C1 segment of cervical spinal cord (tissue), 14 donors: ENCODE data around the gene ZNF248.
A peak's percentile ranks its signal among the peaks of the same experiment; 100 is the strongest.

Experiments
- DNase-seq, 14 donors: peaks; one replicate each; lab custom pipeline; 2025; lab: John Stamatoyannopoulos, UW

ZNF248 gene

DNA sequence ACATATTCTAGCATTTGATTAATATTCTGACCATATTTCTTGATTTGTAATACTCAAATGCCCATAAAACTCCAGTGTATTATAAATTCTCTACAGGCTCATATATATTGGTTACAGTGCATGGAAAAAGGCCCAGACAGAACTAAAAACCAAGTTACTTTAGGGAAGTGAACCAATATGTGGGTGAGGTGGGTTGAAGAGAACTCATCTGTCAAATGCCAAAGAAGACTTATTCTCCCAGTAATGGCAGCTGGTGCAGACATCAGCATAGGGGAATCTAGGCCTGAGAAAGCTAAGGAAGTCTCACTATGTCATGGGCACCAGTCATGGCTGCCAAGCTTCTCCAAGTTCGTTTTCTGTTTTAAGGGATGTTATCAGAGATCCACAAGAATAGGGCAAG lies 30.6 kb downstream of the ZNF248 start:
- no peak for DNase-seq

GRCh38 chr10:37821237-37821636 lies 36.2 kb downstream of the ZNF248 start:
- no peak for DNase-seq

DNA sequence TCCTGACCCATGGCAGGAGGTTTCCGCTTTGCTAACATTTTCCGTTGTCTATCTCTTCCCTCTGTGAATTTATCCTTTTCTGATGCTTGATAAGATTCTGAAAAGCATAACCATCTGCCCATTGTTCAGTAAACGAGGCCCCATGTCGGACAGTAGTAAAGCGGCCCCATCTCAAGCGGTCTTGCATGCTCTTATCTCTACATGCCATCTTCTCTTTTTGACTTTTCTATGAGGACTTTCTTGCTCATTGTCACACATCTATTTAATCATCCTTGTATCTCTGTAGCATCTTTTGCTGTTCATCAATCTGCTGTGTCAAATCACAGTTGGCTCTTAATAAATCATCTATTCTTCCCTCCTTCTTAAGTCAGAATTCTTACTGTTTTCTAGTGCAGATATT lies 37.6 kb downstream of the ZNF248 start:
- DNase-seq = no peak

GRCh38 chr10:37816290-37816689 lies 41.1 kb downstream of the ZNF248 start:
- no peak for DNase-seq

- DNase-seq = no peak
These were observed 43.6 kb downstream of the ZNF248 start for GRCh38 chr10:37813763-37814162.

DNA sequence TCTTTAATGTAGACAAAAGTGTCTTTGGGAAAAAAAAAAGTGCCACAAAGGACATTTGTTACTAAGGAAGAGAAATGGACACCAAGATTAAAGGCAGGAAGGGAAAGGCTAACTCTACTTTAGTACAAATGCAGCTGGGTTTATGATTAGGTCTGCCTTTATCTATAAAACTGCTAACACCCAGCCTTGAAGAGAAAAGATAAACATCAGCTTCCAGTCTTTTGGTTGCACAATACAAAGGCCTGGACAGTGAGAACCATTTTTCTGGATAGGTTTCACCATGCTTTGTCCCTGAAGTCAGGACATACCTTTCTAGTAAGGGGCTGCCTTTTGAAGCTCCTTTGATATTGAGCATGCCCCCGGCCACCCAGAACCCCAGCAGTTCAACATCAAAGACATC lies 45.1 kb downstream of the ZNF248 start:
- DNase-seq = no peak

GRCh38 chr10:37803269-37803668 lies 54.1 kb downstream of the ZNF248 start:
- peak in 1 of 14 donors; percentile 2 for DNase-seq

DNA sequence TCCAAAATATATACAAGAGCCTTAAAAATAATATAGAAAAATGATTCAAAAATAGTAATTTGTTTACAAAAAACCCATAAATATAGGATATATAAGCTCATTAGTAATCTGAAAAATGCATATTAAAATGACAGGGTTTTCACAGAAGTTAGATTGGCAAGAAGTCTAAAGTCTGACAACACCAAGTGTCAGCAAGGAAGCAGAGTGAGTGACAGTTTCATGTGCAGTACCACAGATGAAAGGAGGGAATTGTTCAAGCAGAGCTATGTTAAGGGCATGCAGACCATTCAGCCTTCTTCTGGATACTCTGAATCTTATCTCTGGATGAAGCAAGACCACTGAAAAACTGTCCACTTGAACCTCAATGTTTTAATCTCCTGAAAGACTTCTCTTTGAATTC lies 55.9 kb downstream of the ZNF248 start:
- no peak for DNase-seq

GRCh38 chr10:37794305-37794976 lies 63.0 kb downstream of the ZNF248 start:
- no peak for DNase-seq

GRCh38 chr10:37789590-37789989 lies 67.8 kb downstream of the ZNF248 start:
- no peak for DNase-seq

GRCh38 chr10:37784678-37785077 lies 72.7 kb downstream of the ZNF248 start:
- no peak for DNase-seq

DNA sequence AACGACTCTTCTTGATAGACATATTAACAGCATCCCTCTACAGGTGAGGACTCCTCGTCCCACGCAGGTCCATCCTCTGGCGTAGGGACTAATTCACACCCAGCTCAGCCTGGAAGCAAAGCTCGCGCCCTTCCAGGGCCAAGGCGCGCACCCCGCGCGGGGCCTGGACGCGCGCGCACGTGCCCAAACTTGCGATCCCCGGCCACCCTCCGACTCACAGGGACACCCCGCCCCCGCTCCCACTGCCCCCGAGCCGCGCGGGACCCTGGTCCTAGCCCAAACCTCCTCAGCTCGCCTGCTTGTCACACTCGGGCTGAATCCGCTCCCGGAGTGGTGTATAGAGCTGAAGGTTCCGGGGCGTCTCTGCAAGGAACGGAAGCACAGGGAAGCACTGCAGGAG lies 76.9 kb downstream of the ZNF248 start:
- DNase-seq = no peak

DNA sequence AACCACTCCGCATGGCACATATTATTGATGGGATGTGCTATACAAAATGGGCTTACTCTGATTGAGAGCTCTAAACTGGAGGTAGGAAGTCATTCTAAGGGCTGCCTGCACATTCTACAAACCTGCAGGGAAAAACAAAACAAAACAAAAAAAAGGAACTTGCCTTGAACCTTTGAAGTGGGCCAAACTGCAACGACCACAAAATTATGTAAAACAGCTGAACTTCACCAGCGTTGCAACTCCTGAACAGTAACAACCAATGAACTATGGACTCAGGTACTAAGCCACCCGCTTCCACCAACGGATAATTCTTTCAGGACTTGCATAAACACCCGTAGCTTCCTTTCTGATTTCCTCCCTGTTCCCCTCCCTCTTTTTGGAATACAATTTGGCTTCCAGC lies 80.4 kb downstream of the ZNF248 start:
- no peak for DNase-seq

DNA sequence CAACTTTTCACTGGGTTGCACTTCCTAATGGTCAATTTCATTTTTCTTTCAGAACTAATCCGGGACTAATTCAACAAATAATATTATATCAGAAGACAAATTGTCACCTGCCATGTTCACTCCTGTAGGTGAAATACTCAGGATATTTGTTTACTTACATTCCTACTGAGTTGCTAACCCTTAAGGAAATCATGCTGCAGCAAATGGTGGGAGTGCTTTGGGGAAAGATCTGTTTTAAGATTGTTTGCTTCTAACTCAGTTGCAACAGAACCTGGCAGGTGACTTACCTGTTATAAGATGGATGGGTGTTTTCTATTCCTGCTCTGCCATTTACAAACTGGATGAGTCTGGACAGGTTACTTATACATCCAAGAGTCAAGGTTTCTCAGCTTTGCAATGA lies 81.8 kb downstream of the ZNF248 start:
- no peak for DNase-seq

- no peak for DNase-seq
These were observed 83.1 kb downstream of the ZNF248 start for GRCh38 chr10:37774351-37774750.

- DNase-seq = no peak
These were observed 92.2 kb downstream of the ZNF248 start for GRCh38 chr10:37765216-37765615.

DNA sequence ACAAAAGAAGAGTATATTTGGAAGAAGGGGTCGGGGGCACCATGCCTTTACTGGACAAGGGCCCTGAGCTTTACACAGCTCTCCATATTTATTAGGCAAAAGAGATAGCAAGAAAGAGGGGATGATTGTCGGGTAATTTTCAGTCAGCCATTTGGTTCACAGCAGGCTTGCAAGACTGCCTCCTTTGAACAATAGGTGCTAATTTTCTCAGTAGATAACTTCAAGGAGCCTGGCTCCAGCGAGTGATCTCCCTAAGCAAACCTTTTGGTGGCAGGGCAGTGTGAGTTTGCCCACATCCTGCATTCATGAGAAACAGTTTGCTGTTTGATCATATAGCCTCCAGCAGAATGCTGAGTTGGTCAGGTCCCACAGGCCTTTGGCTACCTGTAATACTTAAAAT lies 94.3 kb downstream of the ZNF248 start:
- no peak for DNase-seq

- DNase-seq = no peak
These were observed 95.1 kb downstream of the ZNF248 start for GRCh38 chr10:37762287-37762686.

GRCh38 chr10:37760817-37761216 lies 96.6 kb downstream of the ZNF248 start:
- no peak for DNase-seq

- no peak for DNase-seq
These were observed 99.3 kb downstream of the ZNF248 start for GRCh38 chr10:37758074-37758473.

GRCh38 chr10:37754538-37755323 lies 102.7 kb downstream of the ZNF248 start:
- peak in 1 of 14 donors; percentile 1 for DNase-seq

- DNase-seq = no peak
These were observed 105.0 kb downstream of the ZNF248 start for GRCh38 chr10:37752334-37752875.

GRCh38 chr10:37748170-37748569 lies 109.2 kb downstream of the ZNF248 start:
- DNase-seq = no peak
